Hematopoietic multipotent progenitor cell treated with erythropoietin and hydrocortisone succinate and interleukin-3 and kit ligand, for 4 days (in vitro differentiated cells): Measurements from ENCODE around the gene SERPINB2.

ENCODE experiments used
- DNase-seq: peaks from one replicate; pipeline ENCODE4 v3.0.0-alpha.2; 2015

The SERPINB2 gene

DNA sequence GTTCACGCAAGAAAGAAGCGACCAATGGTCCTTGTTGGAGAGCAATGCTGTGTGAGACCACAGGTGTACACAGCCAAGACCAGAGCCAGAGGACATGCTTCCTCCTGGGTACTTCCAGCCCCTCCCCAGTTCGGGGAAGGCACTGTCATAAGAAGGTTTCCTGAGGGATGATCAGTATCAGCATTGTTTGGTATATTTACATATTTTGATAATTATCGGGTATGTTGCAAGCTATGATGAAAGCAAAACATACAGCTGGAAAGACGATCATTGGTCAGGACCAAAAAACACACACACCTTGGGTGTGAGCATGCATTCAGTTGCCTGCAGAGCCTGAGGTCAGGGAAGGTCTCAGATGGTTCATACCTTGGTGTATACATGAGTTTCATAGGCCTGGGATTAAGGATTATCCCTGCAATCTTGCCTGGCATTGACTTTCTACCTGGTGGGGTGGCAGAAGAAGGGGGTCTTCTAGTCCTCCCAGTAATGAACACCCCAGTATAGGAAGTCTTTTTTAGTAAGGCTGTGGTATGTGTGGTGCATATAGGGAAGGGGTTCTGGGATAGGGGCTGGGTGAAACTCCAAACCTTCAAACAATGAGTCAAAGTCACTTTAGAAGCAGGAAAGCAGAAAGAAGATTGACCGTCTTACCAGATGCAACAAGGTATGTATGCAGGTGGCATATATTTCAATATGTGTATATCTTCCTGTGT lies 2.9 kb downstream of the SERPINB2 start:
- peak; percentile 16 for DNase-seq

GRCh38 chr18:63890950-63891304 lies 3.4 kb downstream of the SERPINB2 start:
- DNase-seq: peak; percentile 51

GRCh38 chr18:63892566-63892965 lies 5.1 kb downstream of the SERPINB2 start:
- peak; percentile 73 for DNase-seq

DNA sequence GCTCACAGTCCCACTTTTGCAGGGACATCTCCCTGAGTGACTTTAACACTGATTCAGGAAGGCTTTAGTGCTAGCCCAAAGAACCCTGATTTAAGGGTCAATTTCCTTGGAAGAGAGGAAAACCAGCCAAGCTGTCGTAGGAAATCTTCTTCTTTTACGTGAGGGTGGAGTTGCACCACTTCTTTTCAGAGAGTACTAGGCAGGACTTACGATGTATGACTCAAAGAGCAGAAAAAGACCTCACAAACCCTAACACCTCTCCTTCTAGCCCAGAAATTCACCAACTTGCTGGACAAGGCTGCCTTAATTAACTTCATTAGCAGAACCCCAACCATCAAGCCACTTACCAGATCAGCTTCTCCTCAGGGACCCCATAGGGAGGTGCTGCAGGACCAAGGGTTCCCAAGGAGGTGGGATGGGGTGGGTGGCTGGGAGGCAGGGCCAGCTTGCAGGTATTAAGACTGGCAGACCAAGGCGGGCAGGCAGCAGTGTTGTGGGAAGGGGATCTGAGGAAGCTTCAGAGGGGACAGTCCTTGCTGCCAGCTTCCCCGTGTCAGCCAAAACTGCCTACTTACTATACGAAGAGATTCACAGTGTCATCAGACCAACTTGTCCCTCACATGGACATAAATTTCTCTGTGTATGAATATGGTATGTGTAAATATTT lies 6.7 kb downstream of the SERPINB2 start:
- no peak for DNase-seq

DNA sequence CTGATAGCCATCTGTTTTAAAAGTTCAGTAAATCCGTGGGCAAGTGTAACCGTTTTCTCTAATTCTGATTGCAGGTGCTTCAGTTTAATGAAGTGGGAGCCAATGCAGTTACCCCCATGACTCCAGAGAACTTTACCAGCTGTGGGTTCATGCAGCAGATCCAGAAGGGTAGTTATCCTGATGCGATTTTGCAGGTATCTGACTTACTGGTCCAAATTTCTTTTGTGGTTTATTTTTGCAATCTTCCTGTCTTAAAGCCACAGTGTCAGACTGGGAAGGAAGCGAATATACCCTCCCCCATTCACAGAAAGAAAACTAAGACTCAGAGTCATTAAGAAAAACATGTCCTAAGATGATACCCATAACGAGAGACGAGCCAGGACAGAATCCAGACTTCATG lies 7.7 kb downstream of the SERPINB2 start:
- peak; percentile 54 for DNase-seq

DNA sequence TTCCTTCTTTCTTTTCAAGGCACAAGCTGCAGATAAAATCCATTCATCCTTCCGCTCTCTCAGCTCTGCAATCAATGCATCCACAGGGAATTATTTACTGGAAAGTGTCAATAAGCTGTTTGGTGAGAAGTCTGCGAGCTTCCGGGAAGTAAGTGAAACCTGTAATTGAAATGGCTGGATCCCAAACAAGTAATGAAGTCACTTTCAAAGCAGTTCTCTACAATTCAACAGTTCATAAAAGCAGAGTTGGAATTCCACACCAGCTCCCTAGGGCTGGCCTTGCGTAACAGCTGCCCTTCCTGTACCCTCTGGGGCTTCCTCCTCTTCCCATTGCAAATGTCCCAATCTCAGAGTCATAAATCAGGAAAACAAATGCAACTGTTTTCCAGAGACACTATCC lies 9.6 kb downstream of the SERPINB2 start:
- no peak for DNase-seq

DNA sequence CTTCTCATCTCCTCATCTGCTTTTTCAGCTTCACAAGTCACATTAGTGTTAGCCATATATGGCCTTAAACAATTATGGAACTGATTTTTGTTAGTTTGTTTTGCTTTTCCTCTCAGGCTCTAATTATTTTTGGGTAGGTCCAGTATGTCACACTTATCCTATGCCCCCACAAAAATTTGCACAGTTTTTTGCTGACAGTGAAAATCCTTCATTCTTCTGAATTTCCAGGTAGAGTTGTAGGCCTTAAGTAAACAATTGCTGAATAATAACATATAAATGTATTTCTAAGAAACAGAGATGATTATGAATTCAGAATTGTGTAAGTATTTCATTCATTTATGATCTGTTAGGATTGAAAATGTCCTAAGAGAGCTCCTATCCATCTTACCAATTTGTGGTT lies 11.7 kb downstream of the SERPINB2 start:
- DNase-seq: no peak

DNA sequence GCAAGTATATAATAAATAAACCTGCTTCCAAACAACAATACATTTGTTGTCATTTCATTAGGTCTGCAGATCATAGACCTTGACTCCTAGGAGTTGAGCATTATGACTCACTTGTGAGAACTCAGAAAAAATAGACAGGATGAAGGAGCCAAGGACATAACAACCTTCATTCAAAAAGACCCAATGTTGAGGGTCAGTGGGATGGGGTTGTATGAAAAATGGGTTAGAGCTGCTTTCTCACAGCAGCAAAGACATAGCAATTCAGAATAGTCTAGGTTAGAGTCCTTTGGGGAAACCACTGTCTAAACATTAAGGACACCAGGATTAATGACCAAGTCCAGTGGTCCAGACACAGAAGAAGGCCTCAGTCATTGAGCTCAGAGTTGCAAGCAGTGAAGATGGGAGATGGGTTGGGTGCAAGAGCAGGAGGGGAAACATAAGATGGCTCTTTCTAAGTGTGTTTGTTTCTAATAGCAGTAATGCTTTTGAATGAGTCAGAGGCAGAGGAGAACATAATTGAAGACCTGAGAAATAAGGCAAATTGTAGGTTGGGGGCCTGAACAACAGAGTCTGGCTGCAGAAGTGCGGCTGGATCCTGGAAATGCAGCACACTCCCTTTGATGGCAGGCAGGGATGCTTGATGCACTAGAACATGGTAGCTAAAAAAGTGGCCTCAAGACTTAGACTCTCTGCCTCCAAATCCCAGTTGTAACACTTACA lies 16.5 kb downstream of the SERPINB2 start:
- no peak for DNase-seq

DNA sequence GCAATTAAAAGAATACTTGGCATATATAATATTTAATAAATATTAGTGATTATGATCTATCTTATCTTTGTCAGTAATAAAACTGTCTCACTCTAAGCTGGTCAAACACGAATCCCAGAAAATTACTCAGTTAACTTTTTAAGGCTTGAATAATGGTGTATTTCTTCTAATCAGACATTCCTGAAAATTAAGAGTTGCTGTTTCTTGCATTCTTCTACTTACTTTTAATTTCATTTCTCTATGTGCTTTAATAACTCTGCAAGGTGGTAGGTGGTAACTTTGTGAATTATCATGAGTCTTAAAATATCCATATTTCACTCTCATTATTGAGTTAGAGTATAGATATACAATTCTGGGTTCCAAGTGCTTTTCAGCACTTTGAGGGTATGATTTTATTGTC lies 17.2 kb downstream of the SERPINB2 start:
- no peak for DNase-seq

- no peak for DNase-seq
These were observed 17.9 kb downstream of the SERPINB2 start for GRCh38 chr18:63905361-63905760.

- DNase-seq: no peak
These were observed 18.6 kb downstream of the SERPINB2 start for GRCh38 chr18:63906056-63906455.

DNA sequence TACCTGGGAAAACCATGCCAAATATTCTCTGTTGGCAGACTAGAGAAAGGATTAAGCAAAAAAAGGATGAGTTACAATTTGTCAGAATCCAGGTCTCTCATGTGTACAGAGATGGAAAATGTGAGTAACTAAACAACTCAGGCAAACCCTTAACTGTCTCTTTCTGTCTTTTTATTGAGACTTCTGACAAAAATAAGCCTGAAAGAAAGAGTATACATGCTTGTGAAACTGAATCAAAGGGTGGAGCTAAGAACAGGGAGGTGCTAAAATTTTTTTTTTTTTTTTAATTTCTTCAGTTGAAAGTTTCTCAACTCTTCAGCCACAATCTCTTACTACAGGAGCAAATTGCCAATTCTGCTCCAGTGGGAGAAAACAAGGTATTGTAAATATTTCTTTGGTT lies 20.2 kb downstream of the SERPINB2 start, which contains the start of gene SERPINB10:
Gene SERPINB10 (plus strand): TSS at position 295 of the 400 bp plus-strand sequence. CDS start 7,553 bp downstream, outside the sequence.
- DNase-seq: peak; percentile 56

GRCh38 chr18:63908858-63909257 lies 21.4 kb downstream of the SERPINB2 start:
- DNase-seq: no peak

GRCh38 chr18:63909870-63910269 lies 22.4 kb downstream of the SERPINB2 start:
- no peak for DNase-seq

DNA sequence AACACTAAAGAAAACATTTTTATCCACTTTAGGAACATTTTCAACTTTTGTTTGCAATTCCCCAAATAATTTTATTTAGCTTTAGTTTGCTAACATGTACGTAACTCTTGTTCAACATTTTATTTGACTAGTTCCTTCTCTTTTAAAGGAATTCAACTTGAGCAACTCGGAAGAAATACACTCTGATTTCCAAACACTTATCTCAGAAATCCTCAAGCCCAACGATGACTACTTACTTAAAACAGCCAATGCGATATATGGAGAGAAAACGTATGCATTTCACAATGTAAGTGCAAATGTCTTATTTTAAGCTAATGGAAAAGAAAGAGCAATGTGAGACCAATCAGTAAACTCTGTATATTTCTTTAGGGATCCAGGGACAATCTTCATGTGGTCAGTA lies 30.3 kb downstream of the SERPINB2 start:
- no peak for DNase-seq

DNA sequence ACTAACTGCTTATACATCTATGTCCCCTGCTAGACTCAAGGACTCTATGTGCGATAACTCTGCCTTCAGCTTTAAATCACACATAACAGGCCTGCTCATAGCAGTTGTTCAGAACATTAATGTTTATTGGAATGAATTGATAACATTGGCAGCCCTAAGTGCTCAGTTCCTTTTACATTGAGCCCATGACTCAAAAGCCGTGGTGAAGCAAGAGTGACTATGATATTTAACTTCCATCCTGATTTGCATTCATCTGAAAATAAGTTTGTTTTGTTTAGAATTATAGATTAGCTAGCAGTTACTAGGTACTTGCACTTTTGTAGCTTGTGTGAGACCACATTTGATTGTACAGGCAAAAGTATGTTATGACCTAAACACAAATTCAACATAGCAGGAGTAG lies 34.5 kb downstream of the SERPINB2 start:
- no peak for DNase-seq

DNA sequence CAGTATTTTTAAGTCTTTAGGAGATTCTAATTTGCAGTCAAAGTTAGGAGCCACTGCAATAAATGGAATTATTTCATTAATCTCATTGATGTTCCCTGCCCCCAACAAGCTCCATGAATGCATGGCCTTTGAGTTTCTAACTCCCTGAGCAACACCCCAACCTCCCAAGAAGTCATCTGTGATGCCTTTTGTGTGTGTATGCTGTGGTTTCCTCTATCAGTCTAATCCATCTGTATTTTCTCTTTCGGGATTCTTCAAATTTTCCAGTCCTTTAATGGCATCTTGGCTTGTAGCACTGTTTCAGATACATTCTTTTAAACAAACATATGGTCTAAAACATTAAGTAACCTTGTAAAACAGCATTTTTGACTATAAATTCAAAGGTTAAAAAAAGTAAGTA lies 37.0 kb downstream of the SERPINB2 start:
- DNase-seq: no peak

DNA sequence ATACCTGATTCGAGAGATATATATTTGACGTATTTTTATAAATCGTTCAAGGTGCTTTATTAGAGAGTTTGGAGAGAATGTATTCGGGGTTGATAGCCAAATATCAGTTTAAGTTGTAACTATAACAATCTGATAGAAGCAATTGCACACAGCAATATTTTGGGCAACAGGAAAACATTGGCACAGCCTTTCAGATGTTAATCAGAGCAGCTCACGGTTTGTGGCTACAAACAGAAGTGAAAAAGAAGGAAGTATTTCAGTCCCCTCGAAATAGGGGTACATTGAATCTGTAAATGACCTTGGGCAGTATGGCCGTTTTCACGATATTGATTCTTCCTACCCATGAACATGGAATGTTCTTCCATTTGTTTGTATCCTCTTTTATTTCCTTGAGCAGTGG lies 40.8 kb downstream of the SERPINB2 start:
- DNase-seq: peak; percentile 82

DNA sequence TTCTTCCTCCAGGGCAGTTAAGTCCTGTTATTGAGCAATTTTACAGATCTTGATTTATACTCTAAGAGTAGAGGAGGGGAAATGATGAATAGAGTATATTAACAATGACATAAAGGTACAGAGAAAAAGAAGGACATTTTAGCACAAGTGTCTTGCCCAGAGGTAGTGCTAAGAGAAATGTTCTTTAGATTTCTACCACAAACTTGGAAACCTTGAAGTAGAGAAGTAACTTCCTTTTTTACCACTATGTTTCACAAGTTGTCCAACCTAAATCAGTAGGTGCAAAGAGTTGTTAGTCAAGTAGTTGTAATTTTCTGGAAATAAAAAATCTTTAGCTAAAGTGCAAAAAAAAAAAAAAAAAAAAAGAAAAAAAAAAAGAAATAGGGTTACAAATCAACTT lies 41.9 kb downstream of the SERPINB2 start:
- DNase-seq: peak; percentile 51

DNA sequence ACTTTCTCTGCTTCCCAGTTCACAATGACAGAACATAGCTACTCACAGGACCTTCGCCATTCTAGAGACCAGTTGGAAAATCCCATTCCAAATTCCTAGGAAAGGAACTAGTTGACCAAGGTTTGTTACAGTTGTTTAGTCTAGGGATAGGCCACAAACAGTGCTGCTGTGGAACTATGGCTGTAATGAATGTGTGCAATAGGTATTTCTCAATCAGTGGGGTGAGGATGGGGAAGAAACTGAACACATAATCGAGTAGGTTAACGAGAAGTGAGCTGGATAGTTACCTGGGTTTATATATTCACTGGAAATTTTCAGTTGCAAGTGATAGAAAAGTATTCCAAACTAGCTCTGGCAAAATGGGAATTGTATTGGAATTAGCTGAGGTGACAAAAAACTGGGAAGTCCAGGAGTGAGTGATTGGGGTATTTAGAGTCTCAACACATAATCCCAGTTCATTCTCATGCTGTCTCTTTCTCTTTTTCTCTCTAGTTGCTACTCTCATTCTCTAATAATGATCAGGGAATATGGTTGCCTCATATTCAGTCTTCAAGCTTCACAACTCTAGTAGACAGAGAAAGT lies 43.4 kb downstream of the SERPINB2 start:
- peak; percentile 53 for DNase-seq

DNA sequence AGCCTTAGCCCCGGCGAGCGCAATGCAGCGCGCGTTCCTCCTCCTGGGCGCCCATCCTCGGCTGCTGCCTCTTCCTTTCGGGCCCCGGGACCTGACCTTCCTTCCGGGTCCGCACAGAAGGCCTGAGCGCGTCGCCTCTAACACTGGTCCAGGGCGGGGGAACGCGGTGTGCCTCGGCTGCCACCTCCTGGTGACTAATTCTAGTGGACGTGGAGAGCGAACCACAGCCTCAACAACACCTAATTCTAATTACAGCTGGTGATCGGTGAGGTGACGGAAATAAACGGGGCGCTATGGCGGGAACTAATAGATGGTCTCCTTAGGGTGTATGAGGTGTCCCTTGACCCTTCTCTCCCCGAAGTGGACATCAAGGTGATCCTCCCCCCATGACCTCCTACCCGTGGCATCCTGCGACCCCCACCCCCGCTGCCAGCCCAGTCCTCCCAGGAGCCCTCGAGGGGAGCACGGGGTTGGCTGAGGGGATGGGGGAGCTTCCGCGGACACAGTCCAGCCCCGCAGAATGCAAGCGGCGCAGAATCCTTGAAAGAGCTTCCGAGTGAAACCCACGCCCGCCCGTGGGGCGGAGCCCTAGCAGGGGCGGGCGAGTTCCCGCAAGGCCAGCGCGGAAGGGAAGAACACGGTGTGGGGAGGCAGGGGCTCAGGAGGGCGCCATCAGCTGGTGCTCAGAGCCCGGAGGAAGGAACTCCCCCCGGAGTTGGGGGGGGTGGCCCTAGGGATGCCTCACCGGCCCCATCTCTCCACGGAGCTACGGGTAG lies 48.8 kb downstream of the SERPINB2 start:
- peak; percentile 95 for DNase-seq

GRCh38 chr18:63936932-63937393 lies 49.5 kb downstream of the SERPINB2 start:
- no peak for DNase-seq

DNA sequence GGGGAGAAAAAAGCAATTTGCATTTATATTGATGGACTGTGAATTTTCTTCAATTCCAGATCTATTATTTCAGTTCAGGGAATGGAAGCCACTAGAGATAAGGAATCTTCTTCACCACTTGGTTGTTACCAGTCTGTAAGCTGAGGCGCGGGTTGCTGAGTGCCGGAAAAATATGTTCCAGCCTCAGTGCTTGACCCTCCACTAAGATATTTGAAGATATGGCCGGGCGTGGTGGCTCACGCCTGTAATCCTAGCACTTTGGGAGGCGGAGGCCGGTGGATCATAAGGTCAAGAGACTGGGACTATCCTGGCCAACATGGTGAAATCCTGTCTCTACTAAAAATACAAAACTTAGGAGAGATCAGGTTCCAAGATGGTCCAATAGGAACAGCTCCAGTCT lies 52.5 kb downstream of the SERPINB2 start:
- DNase-seq: no peak
